DOHH2 (cell line): ENCODE results near the gene CEBPZ.
"Not testable (repeated sequence)": the region's sequence is repeated elsewhere in the genome, so short reads cannot be mapped to it uniquely, and the experiment has no call there.

Experiments
- H3F3A ChIP-seq: fragments of 200-600 bp; sonication (generic), shearing (Covaris generic); 2 replicates; pipeline ENCODE4 v1.6.0; 2016; ENCODE audit warnings: antibody characterized with exemption, mild to moderate bottlenecking; ENCODE audit not compliant: control insufficient read depth, insufficient read depth
- H3K27ac ChIP-seq: fragments of 200-600 bp; sonication (generic); 2 replicates; pipeline ENCODE4 v1.5.1; 2014; ENCODE audit warnings: low read depth, mild to moderate bottlenecking, low read length, moderate library complexity
- H3K27me3 ChIP-seq: fragments of 200-600 bp; sonication (generic); 2 replicates; pipeline ENCODE4 v1.6.1; 2014; ENCODE audit warnings: mild to moderate bottlenecking, low read length, mixed read lengths; ENCODE audit not compliant: control insufficient read depth
- H3K36me3 ChIP-seq: fragments of 200-600 bp; sonication (generic); 2 replicates; pipeline ENCODE4 v1.6.1; 2014; ENCODE audit warnings: mild to moderate bottlenecking, low read length, moderate library complexity, mixed read lengths; ENCODE audit not compliant: control insufficient read depth
- H3K4me1 ChIP-seq: fragments of 200-600 bp; sonication (generic); 2 replicates; pipeline ENCODE4 v1.6.1; 2014; ENCODE audit warnings: mild to moderate bottlenecking, low read length, mixed read lengths; ENCODE audit not compliant: control insufficient read depth
- H3K4me2 ChIP-seq: fragments of 200-600 bp; sonication (generic); 2 replicates; pipeline ENCODE4 v1.6.0; 2014; ENCODE audit warnings: mild to moderate bottlenecking, low read length, moderate library complexity
- H3K4me3 ChIP-seq: fragments of 200-600 bp; sonication (generic); 2 replicates; pipeline ENCODE4 v1.5.1; 2014; ENCODE audit warnings: mild to moderate bottlenecking, low read length, mixed read lengths
- H3K79me2 ChIP-seq: fragments of 200-600 bp; sonication (generic); 2 replicates; pipeline ENCODE4 v1.6.1; 2014; ENCODE audit warnings: mild to moderate bottlenecking, low read length, mixed read lengths; ENCODE audit not compliant: control insufficient read depth
- H3K9me2 ChIP-seq: fragments of 200-600 bp; sonication (generic); replicated peaks from 2 replicates; pipeline ENCODE4 v1.6.1; 2014; ENCODE audit warnings: mild to moderate bottlenecking, low read length, mixed read lengths; ENCODE audit not compliant: control insufficient read depth
- H3K9me3 ChIP-seq: fragments of 200-600 bp; sonication (generic); 2 replicates; pipeline ENCODE4 v1.6.1; 2014; ENCODE audit warnings: antibody characterized with exemption, low read length, mixed read lengths; ENCODE audit not compliant: control insufficient read depth, insufficient read depth
- H4K20me1 ChIP-seq: fragments of 200-600 bp; sonication (generic); 2 replicates; pipeline ENCODE4 v1.6.0; 2014; ENCODE audit warnings: low read depth, mild to moderate bottlenecking, antibody characterized with exemption, low read length, moderate library complexity; ENCODE audit not compliant: control insufficient read depth, insufficient read depth
- EZH2phosphoT487 ChIP-seq: fragments of 200-600 bp; sonication (generic); IDR thresholded peaks from 2 replicates; pipeline ENCODE4 v1.6.1; 2017; ENCODE audit warnings: borderline replicate concordance, mild to moderate bottlenecking, antibody characterized with exemption, low read length, moderate library complexity, mixed read lengths
- TF ChIP-seq, protein P1 (sequence below): fragments of 200-600 bp; sonication (generic); IDR thresholded peaks from one replicate; pipeline ENCODE4 v1.5.1; 2014; ENCODE audit warnings: antibody characterized with exemption, mild to moderate bottlenecking, low read depth, low read length; ENCODE audit not compliant: poor library complexity, severe bottlenecking

CEBPZ gene

DNA sequence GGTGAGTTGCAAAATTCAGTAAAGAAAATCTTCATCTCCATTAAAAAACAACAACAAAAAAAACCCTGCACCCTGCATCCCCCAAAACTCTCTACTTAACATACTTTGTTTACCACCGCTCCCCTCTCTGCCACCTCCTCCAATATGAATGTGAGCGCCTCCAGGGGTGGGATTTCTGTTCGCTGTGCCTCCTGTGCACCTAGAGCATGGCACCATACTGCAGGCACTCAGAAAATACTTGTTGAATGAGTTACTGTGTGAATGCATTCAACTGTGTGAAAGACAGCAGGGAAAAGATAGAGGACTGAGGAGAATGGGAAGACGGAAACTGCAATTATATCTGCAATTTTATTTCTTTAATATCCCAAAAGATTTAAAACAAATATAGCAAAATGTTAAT lies 4.5 kb downstream of the CEBPZ start:
- H3K27ac ChIP-seq = no peak overlapping the region
- peaks cover 3% of the 10 kb centered on the region for H3F3A ChIP-seq
- H3K4me2 ChIP-seq = peak overlapping the region; percentile 36
- TF ChIP-seq EZH2phosphoT487 = no peak
- TF ChIP-seq, protein P1, sequence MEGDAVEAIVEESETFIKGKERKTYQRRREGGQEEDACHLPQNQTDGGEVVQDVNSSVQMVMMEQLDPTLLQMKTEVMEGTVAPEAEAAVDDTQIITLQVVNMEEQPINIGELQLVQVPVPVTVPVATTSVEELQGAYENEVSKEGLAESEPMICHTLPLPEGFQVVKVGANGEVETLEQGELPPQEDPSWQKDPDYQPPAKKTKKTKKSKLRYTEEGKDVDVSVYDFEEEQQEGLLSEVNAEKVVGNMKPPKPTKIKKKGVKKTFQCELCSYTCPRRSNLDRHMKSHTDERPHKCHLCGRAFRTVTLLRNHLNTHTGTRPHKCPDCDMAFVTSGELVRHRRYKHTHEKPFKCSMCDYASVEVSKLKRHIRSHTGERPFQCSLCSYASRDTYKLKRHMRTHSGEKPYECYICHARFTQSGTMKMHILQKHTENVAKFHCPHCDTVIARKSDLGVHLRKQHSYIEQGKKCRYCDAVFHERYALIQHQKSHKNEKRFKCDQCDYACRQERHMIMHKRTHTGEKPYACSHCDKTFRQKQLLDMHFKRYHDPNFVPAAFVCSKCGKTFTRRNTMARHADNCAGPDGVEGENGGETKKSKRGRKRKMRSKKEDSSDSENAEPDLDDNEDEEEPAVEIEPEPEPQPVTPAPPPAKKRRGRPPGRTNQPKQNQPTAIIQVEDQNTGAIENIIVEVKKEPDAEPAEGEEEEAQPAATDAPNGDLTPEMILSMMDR = no peak
- peaks cover 42% of the 10 kb centered on the region for H3K4me1 ChIP-seq
- H4K20me1 ChIP-seq = peaks cover 42% of the 10 kb centered on the region
- no peaks in the 10 kb centered on the region for H3K9me3 ChIP-seq
- H3K4me3 ChIP-seq = no peak overlapping the region; the same call in 1 of the 2 replicates
- H3K27me3 ChIP-seq = no peaks in the 10 kb centered on the region
- H3K36me3 ChIP-seq = peaks cover 86% of the 10 kb centered on the region
- no peaks in the 10 kb centered on the region for H3K9me2 ChIP-seq
- H3K79me2 ChIP-seq = peaks cover 91% of the 10 kb centered on the region

DNA sequence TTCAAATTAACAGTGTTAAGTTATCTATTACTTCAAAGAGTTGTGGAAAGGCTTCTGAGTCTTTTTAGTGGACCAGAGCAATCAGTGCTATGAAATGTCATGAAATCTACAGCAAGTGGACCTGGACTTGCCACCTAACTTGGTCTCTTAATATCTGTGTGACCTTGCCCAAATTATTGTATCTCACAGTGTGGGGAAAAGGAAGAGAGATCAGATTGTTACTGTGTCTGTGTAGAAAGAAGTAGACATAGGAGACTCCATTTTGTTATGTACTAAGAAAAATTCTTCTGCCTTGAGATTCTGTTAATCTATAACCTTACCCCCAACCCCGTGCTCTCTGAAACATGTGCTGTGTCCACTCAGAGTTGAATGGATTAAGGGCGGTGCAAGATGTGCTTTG lies 6.3 kb downstream of the CEBPZ start:
- H3F3A ChIP-seq, H3K27ac ChIP-seq, H3K27me3 ChIP-seq, H3K4me3 ChIP-seq, H3K9me2 ChIP-seq, H3K9me3 ChIP-seq: not testable (repeated sequence)
- H3K4me1 ChIP-seq = peaks cover 42% of the 10 kb centered on the region
- H3K4me2 ChIP-seq = peak overlapping the region; percentile 16; the same call in 1 of the 2 replicates
- H3K79me2 ChIP-seq = peaks cover 86% of the 10 kb centered on the region
- peaks cover 90% of the 10 kb centered on the region for H3K36me3 ChIP-seq
- peaks cover 35% of the 10 kb centered on the region for H4K20me1 ChIP-seq

DNA sequence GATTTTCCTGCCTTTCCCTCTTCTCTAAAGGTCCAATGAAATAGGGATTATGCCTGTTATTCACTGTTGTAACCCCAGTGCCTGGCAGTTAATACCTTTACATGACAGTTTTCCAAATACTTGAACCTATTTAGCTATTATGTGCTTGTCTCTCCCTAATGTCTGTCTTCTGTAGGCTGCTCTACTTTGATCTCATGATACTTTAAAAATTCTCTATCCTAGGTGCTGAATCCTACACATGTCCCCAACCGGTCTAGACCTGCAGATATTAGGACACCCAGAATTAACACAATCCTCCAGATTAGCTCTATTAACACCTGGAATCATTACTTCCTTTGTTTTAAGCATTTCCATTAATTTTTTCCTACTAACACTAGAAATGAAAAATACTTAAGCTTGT lies 7.3 kb downstream of the CEBPZ start:
- peaks cover 3% of the 10 kb centered on the region; the same call in 1 of the 2 replicates for H3F3A ChIP-seq
- H3K4me3 ChIP-seq = no peak overlapping the region
- peaks cover 31% of the 10 kb centered on the region for H3K4me1 ChIP-seq
- peak overlapping the region; percentile 16; the same call in 1 of the 2 replicates for H3K4me2 ChIP-seq
- no peak overlapping the region for H3K27ac ChIP-seq
- H3K36me3 ChIP-seq = peaks cover 88% of the 10 kb centered on the region
- peaks cover 80% of the 10 kb centered on the region for H3K79me2 ChIP-seq
- H3K9me2 ChIP-seq = no peaks in the 10 kb centered on the region
- peaks cover 26% of the 10 kb centered on the region for H4K20me1 ChIP-seq
- no peaks in the 10 kb centered on the region for H3K9me3 ChIP-seq
- TF ChIP-seq, protein P1 = no peak
- no peak for TF ChIP-seq EZH2phosphoT487
- H3K27me3 ChIP-seq = no peaks in the 10 kb centered on the region

DNA sequence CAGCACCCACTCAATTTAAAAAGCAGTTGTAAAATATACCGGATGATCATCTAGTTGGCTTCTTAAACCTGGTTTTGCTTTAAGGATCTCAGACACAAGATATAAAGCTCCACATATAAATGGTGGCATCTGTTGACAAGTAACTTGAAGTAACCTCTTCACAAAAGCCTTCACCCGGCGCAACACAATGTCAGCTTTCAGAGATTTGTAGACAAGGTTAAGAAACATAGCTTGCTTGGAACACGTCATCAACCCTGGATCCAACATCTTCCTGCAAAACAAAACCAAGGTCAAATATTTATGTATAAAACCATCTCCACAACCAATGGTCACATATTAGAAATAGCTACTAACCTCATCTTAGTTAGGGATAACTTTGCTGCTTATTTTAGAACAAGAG lies 8.3 kb downstream of the CEBPZ start:
- Histone ChIP-seq H3F3A (peaks cover 3% of the 10 kb centered on the region; the same call in 1 of the 2 replicates), H4K20me1 (peaks cover 27% of the 10 kb centered on the region), H3K4me2 (no peak overlapping the region), H3K36me3 (peaks cover 88% of the 10 kb centered on the region), H3K27me3 (no peaks in the 10 kb centered on the region), H3K9me2 (no peaks in the 10 kb centered on the region), H3K4me1 (peaks cover 24% of the 10 kb centered on the region), H3K79me2 (peaks cover 79% of the 10 kb centered on the region), H3K4me3 (no peak overlapping the region), H3K9me3 (no peaks in the 10 kb centered on the region), H3K27ac (no peak overlapping the region)
- TF ChIP-seq, protein P1 = no peak
- TF ChIP-seq EZH2phosphoT487 = no peak
